NCI-H748 (cell line): ENCODE results near the gene ITGA3.

ENCODE experiments used
- DNase-seq: peaks from one replicate; lab custom pipeline; 2025; ENCODE audit not compliant: unreplicated experiment; lab: John Stamatoyannopoulos, UW

The ITGA3 gene

DNA sequence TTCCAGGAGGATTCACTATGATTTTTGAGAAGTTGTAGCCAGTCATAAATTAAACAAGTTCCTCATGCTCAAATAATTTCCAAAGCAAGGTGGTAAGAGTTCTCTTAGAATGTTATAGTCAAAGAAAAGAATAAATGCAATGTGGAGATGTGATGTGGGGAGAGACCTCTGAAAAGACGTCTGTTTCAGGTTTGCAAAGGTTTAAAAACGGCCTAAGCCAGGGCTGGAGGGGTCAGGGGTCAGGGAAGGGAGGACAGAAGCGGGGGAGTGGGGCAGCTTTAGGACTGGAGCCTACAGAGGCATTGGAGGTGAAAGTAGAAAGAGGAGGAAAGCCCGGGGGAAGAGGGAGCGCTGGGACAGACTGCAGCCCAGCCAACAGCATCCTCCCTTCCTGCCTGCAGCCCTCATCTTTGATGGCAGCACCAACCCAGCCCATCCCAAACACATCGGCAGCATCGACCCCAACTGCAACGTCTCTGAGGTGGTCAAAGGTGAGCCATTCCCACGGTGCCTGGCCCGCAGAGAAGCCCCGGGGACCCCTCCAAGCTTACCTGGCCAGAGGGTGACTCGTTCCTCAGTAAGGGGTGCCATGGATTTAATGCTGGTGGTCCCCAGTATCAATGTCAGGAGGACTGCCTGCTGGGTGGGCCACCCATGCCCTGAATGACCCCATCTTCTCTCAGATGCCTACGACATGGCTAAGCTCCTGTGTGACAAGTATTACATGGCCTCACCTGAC lies 50.7 kb downstream of the ITGA3 start:
- no peak for DNase-seq

GRCh38 chr17:50107790-50108414 lies 52.0 kb downstream of the ITGA3 start:
- no peak for DNase-seq

DNA sequence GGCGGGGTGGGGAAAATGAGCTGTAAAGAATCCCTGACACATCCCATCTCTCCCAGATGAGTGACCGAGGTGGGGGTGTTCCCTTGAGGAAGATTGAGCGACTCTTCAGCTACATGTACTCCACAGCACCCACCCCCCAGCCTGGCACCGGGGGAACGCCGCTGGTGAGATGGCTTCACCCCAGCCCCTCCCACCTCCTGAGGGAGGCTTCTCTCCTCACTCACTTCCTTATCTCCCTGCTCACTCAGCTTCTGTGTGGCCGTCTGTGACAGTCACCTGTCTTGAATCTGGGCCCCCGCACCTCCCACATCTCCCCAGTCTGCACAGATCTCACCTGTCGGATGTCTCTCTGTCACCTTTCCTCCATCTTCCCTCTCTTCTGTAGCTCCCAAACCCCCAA lies 52.6 kb downstream of the ITGA3 start:
- no peak for DNase-seq

DNA sequence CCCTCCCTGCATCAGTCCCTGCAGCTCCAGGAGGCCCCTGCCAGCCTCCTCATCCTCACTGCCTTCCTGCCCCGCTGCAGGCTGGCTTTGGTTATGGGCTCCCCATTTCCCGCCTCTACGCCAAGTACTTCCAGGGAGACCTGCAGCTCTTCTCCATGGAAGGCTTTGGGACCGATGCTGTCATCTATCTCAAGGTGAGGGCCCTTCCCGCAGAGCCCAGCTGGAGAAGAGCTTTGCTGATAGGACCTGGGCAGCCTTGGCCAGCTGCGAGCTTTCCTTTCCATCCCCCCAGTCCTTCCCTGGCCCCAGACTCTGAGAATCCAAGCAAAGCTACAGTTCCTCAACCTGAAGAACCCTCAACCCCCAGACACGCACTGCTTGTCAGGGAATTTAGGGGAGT lies 53.3 kb downstream of the ITGA3 start:
- no peak for DNase-seq

- DNase-seq, result no peak
These were observed 53.9 kb downstream of the ITGA3 start for GRCh38 chr17:50109785-50110184.

DNA sequence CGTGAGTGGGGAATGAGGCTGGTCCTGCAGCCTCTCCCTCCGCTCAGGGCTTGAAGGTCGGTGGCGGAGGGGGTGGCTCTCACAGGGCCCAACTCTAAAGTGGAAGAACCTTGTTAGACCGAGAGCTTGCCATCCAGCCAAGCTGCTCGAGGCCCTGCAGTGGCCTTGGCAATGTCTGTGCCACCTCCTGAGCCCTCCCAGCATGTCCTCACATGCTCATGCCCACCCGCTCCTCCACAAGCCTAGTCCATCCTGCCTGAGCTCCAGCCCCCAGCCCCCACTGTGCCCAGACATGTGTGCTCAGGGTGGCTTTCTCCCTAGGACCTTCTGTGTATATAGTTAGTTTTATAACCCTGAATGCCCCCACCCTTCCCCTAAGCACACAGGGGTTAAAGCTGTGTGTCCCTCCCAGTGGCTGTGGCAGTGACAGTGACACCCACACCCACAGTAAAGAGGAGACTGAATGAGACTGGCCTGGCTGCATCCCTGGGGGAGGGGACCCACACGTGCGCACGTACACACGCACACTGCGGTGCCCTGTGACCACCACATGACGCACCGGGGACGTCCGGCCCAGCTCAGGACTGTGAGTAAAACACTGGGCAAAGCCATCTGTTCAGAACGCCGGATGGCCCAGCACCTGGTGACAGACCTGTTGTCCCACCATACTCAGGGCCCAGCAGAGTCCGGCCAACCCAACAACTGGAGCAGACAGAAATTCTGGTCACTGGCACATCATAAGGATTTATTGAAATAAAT lies 54.9 kb downstream of the ITGA3 start:
- DNase-seq, result no peak

DNA sequence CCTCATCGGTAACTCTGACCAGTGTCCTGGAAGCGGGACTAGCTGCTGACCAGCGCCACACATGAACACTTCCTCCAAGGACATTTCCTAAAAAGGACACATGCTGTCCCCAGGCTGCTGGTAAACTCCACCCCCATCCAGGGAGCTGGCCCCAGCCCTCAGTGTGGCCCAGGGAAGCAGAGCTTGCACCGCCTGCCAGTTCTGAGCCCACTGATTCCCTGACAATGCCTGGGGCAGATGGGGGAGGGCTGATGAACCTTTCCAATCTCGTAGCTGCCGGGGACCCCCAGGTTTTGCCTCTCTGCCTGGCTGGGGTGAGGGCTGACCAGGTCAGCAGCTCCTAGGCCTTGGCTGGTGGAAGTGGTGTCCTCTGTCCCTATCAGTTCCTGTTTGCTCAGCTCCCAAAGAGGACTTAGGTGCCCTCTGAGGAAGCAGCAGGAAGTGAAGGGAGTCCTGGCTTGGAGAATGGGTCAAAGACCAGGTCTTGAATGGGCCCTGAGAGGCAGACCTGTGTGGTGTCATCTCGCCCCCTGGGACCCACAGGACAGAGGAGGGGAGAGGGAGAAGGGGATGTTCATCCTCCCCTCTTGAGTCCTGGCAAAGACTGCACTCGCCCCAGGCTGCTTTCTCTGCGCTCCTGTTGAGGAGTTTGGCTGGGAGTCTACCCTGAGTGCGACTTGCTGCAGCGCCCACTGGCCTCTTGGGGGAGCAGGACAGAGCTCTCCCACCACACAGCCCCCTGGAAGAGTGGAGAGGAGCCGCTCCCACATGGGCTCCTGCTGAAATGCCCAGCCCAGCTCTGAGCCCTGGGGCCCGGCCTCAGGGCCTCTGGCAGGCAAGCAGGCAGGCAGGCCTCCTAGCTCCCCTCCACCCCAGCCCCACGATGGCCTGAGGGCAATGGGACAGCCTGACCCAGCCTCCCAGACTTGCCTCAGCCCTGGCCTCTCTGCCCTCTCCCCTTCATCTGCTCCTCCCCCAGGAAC lies 56.1 kb downstream of the ITGA3 start:
- DNase-seq, result no peak

- DNase-seq, result no peak
These were observed 56.8 kb downstream of the ITGA3 start for GRCh38 chr17:50112694-50113093.

DNA sequence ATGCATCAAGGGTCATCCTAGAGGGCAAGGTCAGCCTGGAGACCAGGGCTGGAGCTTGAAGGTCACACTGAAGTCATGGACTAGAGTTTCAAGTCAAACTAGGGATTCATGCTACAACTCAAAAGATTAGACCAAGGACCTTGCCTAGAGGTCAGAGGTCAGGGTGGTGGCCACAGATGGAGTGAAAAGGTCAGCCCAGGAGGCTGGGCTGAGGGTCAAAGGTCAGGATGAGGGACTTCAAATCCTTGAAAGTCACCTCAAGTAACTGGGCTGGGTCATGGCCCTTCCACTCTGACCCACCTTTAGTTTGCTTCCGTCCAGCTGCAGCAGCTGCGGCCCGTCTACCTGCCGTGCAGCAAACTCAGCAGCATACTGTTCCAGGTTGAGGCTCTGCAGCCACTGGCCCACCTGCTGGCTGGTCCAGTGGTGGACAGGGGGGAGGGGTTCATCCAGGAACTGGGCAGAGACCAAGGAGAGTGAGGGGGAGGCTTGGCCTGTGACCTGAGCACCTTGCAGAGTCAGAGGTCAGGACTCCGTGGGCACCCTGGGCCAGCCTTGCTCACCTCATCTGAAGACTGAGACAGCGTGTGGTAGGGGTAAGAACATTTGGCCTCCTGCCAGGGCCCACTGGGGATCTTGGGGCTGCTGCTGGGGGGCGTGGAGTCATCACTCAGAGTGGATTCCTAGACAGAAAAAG lies 57.9 kb downstream of the ITGA3 start:
- DNase-seq, result no peak

DNA sequence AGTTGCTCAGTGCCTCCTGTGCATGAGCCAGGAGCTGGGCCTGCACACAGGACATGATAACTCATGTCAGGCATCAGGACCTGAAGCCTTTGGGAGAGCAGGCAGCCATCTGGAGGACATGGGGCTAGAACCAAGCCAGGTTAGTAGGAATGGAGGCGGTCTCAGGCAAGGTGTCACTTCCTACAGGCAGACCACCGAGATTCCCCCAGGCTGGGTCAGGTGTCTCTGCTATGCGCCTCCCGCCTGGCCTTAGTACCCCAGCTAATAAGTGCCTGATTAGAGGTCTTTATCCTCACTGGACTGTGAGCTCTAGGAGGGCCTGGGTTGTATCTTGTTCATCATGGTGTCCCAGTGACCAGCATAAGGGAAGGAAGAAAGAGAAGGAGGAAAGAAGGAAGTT lies 58.5 kb downstream of the ITGA3 start:
- DNase-seq, result no peak

DNA sequence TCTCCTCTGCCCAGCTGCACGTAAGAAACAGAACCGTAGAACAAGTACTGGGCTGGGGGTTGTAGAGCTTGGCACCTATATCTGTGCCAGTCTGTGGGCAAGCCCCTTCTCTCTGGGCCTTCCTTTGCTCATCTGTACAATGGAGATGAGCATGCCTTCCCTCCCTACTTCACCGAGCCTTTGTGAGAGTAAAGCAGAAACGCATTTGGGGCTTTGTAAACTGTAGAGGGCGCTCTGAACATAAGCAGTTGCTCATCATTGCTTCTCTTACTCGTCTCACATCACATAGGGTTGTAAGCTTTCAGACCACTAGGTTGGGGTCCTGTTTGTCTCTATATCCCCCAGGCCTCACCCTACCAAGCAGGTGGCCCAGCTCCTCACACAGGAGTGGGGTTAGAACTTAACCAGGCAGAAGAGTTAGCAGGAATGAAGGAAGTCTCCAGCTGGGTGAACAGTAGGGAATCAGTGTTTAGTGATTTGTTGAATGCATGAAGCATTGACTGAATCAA lies 59.0 kb downstream of the ITGA3 start:
- DNase-seq, result peak; percentile 69

- DNase-seq, result no peak
These were observed 59.8 kb downstream of the ITGA3 start for GRCh38 chr17:50115756-50116155.

GRCh38 chr17:50117202-50118051 lies 61.5 kb downstream of the ITGA3 start:
- peak; percentile 53 for DNase-seq

DNA sequence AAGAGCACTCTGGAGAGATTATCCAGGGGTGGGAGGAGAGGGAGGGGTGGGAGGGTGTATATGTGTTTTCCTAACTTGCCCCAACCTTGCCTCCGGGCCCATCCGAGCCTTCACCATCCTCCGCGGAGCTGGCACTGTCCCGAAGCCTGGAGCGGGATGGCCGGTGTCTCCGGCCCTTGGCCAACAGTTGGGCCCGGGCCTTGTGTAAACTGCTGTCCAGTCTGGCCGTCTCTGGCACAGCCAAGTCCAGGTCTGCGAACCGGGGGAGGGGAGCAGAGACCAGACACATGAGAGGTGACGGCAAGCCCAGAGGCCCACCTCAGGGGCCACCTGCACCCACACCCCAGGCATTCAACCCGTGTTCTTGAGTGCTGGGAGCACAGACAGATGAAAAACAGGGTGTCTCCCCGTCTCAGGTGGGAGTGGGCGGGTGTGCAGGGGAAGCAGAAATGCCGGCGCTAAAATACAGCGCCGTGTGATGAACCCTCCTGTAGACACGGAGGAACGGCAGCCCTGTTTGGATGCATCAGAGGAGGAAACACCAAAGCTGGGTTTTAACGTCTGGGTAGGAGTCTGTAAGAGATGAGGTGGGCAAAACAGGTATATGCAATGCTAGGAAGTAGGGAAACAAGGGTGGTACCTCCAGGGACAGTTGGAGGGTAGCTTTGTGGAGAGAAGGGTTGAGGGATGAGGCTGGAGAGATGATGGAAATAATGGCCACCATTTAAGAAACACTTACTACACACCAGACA lies 62.3 kb downstream of the ITGA3 start:
- DNase-seq, result no peak

DNA sequence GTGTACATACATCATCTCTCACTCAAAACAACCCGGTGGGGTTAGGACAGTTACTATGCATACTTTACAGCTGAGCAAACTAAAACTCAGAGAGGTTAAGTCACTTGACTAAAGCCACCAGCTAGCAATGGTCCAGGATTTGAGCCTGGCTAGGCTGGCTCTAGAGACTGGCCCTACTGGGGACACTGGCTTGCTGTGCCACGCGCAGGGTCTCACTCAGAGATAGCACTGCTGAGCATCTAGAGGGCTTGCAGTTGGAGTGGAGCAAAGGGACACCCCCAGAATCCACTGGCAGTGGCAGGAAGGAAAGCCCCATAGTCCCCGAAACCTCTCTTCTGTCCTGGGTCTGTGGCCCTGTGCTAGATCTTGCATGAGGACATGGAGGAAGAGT lies 62.9 kb downstream of the ITGA3 start:
- DNase-seq, result no peak

DNA sequence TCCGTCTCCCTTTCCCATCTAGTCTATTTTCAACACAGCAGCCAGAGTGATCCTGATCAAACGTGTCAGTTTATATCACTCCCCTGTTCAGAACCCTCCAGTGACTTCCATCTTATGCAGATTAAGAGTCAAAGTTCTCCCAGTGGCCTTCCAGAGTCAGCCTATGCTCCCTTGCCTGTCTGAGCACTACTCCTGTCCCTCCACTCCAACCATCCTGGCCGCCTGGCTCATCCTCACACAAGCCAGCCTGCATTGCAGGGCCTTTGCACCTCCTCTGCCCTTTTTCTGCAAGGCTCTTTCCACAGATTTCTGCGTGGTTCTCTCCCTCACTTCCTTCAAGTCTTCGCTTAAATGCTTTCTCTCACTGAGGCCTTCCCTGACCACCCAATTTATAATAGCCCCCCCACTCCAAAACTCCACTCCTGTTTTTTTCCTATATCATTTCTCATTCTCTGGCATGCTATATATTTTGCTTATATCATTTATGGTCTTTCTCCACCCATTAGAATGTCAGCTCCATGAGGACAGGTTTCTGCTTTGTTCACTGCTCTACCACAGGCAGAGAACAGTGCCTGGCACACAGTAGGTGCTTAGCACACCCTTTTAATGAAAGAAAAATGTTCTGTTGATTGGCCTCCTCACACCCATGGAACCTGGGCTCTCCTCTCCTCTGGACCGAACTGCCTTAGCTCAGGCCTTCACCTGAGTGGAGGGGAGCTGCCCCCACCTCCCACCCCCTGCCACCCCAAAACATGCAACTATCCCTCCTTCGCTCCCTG lies 64.8 kb downstream of the ITGA3 start:
- no peak for DNase-seq

- no peak for DNase-seq
These were observed 67.0 kb downstream of the ITGA3 start for GRCh38 chr17:50122945-50123344.
